ENCODE results near the gene STRIT1.
"Not testable (repeated sequence)": the region's sequence is repeated elsewhere in the genome, so short reads cannot be mapped to it uniquely, and the experiment has no call there.

DNA sequence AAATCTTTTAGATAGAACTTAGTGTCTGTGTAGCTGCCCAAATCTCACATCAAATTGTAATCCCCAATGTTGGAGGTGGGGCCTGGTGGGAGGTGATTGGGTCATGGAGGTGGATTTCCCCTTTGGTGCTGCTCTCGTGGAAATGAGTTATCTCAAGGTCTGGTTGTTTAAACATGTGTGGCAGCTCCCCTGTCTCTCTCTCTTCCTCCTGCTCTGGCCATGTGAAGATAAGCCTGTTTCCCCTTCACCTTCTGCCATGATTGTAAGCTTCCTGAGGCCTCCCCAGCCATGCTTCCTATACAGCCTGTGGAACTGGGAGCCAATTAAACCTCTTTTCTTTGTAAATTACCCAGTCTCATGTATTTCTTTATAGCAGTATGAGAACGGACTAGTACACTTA is 30.6 kb downstream of the STRIT1 start:
- TF ChIP-seq POLR2AphosphoS5 (IDR thresholded peaks at IDR 0.05); EZH2 (IDR thresholded peaks at IDR 0.05; ENCODE audit: borderline replicate concordance, insufficient read depth, low read length, poor library complexity, severe bottlenecking); RAD21 (conservative IDR thresholded peaks at IDR 0.05); EP300 (conservative IDR thresholded peaks at IDR 0.05; ENCODE audit: poor library complexity, severe bottlenecking); SMC3 (conservative IDR thresholded peaks at IDR 0.05; ENCODE audit: poor library complexity): not testable (repeated sequence)
- TF ChIP-seq, protein P1, sequence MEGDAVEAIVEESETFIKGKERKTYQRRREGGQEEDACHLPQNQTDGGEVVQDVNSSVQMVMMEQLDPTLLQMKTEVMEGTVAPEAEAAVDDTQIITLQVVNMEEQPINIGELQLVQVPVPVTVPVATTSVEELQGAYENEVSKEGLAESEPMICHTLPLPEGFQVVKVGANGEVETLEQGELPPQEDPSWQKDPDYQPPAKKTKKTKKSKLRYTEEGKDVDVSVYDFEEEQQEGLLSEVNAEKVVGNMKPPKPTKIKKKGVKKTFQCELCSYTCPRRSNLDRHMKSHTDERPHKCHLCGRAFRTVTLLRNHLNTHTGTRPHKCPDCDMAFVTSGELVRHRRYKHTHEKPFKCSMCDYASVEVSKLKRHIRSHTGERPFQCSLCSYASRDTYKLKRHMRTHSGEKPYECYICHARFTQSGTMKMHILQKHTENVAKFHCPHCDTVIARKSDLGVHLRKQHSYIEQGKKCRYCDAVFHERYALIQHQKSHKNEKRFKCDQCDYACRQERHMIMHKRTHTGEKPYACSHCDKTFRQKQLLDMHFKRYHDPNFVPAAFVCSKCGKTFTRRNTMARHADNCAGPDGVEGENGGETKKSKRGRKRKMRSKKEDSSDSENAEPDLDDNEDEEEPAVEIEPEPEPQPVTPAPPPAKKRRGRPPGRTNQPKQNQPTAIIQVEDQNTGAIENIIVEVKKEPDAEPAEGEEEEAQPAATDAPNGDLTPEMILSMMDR (IDR thresholded peaks at IDR 0.05; ENCODE audit: poor library complexity, severe bottlenecking), result not testable (repeated sequence)
- TF ChIP-seq, protein P2, sequence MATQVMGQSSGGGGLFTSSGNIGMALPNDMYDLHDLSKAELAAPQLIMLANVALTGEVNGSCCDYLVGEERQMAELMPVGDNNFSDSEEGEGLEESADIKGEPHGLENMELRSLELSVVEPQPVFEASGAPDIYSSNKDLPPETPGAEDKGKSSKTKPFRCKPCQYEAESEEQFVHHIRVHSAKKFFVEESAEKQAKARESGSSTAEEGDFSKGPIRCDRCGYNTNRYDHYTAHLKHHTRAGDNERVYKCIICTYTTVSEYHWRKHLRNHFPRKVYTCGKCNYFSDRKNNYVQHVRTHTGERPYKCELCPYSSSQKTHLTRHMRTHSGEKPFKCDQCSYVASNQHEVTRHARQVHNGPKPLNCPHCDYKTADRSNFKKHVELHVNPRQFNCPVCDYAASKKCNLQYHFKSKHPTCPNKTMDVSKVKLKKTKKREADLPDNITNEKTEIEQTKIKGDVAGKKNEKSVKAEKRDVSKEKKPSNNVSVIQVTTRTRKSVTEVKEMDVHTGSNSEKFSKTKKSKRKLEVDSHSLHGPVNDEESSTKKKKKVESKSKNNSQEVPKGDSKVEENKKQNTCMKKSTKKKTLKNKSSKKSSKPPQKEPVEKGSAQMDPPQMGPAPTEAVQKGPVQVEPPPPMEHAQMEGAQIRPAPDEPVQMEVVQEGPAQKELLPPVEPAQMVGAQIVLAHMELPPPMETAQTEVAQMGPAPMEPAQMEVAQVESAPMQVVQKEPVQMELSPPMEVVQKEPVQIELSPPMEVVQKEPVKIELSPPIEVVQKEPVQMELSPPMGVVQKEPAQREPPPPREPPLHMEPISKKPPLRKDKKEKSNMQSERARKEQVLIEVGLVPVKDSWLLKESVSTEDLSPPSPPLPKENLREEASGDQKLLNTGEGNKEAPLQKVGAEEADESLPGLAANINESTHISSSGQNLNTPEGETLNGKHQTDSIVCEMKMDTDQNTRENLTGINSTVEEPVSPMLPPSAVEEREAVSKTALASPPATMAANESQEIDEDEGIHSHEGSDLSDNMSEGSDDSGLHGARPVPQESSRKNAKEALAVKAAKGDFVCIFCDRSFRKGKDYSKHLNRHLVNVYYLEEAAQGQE (IDR thresholded peaks at IDR 0.05; ENCODE audit: borderline replicate concordance), result not testable (repeated sequence)

Measured in neural cell (in vitro differentiated cells).